OCI-LY3 (cell line): ENCODE results near the gene GJB6.

Experiments used
- EZH2phosphoT487 ChIP-seq: fragments of 200-600 bp; shearing (Covaris generic); IDR thresholded peaks from 2 replicates; pipeline ENCODE4 v1.6.1; 2018; ENCODE audit warnings: antibody characterized with exemption, mixed run types, low read depth
- TF ChIP-seq, protein P1 (sequence below): fragments of 200-600, 300-600 bp; sonication (generic); IDR thresholded peaks from 2 replicates; pipeline ENCODE4 v1.5.1; 2014; ENCODE audit warnings: antibody characterized with exemption, low read length, low read depth

DNA sequence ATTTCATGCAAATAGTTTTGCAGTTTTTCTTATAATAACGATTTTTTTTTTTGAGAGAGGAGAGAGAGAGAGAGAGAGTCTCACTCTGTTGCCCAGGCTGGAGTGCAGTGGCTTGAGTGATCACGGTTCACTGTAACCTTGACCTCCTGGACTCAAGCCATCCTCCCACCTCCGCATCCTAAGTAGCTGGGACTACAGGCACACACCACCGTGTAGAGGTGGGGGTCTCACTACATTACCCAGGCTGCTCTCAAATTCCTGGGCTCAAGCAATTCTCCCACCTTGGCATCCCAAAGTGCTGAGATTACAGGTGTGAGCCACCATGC lies 26.8 kb upstream of the GJB6 start:
- TF ChIP-seq, protein P1, sequence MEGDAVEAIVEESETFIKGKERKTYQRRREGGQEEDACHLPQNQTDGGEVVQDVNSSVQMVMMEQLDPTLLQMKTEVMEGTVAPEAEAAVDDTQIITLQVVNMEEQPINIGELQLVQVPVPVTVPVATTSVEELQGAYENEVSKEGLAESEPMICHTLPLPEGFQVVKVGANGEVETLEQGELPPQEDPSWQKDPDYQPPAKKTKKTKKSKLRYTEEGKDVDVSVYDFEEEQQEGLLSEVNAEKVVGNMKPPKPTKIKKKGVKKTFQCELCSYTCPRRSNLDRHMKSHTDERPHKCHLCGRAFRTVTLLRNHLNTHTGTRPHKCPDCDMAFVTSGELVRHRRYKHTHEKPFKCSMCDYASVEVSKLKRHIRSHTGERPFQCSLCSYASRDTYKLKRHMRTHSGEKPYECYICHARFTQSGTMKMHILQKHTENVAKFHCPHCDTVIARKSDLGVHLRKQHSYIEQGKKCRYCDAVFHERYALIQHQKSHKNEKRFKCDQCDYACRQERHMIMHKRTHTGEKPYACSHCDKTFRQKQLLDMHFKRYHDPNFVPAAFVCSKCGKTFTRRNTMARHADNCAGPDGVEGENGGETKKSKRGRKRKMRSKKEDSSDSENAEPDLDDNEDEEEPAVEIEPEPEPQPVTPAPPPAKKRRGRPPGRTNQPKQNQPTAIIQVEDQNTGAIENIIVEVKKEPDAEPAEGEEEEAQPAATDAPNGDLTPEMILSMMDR: no peak
- no peak for TF ChIP-seq EZH2phosphoT487
